Muscle of back (tissue), 13 donors: ENCODE results near the gene NSG2. TPM values are rescaled to one million over a fixed set of nuclear protein-coding genes. Genes with fewer than 3 reads are reported as not detected.
A peak's percentile ranks its signal among the peaks of the same experiment; 100 is the strongest.

Source experiments
- DNase-seq, 3 donors: peaks; one replicate each; pipeline versions ENCODE4 v3.0.0 to v3.0.0-alpha.2; 2013
- long read RNA-seq, 9 donors: transcript quantifications; one replicate each; lab custom pipeline, GENCODE V29; 2026
- polyA plus RNA-seq, 10 donors: library from polyadenylated mRNA; unstranded; fragments of 120-200 nt; gene quantifications; one replicate each; pipeline ENCODE4 v1.2.1, GENCODE V29; 2013; ENCODE audit not compliant: insufficient read length in 10 of 10

The NSG2 gene
- polyA plus RNA-seq: 1 to 10 TPM in 1 of 10 donors, under 1 TPM in 9; 0.13 to 1.5 (median 0.24) TPM
- long read RNA-seq, donor 1: 0 reads
- long read RNA-seq, donor 2: 0 reads
- long read RNA-seq, donor 3: 0 reads
- long read RNA-seq, donor 4: 0 reads
- long read RNA-seq, donor 5: 0 reads
- long read RNA-seq, donor 6, partial matches to known transcripts: 0 of 1 reads
- long read RNA-seq, donor 6, other reads (novel, unspliced or antisense): 0 of 1 reads
- long read RNA-seq, donor 7: 0 reads
- long read RNA-seq, donor 8: 0 reads
- long read RNA-seq, donor 9, partial matches to known transcripts: 0 of 1 reads
- long read RNA-seq, donor 9, other reads (novel, unspliced or antisense): 0 of 1 reads

DNA sequence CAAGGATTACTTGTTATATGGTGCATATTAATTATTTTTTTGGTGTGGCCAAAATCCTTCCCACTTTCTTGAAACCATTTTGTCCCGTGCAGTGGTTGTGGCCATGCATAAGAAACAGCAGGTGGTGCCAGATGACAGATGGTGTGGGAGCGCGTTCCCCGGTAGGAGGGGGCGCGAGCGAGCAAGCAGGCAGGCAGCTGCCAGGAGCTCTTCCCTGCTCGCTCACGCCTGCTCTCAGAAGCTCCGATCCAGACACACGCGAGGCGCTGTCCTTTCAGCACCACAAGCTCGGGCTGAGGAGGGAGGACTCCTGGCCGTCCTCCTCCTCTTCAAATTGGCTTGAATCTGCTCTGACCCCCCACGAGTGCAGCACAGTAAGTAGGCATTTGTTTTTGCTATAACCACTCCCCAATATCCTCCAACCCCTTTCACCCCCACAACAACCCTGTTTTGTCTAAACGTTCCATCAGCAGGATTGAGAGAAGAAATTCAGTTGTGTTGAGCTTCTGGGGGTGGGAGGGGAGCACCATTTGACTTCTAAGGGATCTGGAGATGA, at the start of gene NSG2:
Gene NSG2 (plus strand): TSS at position 237 of the 556 bp plus-strand sequence. CDS start 1,050 bp downstream, outside the sequence.
- DNase-seq: peak; percentile 88 to 93 (median 90)

DNA sequence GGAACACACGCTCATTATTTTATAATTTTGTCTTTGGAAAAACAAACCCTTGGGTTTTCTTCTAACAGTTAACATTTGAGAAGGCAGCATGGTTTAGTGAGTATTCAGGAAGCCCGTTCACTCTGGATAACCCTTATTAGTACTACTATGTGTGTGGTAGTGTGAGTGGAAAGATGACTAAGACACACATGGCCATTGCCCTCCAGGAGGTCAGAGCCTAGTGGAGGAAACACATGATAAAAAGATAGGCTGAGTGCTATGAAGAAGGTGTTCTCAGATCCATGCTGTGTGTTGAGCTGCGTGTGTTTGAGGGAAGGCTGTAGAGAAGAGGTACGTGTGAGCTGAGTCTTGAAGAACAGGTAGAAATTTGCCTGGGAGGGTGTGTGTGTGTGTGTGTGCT, 48.2 kb upstream of the NSG2 start:
- DNase-seq: no peak

DNA sequence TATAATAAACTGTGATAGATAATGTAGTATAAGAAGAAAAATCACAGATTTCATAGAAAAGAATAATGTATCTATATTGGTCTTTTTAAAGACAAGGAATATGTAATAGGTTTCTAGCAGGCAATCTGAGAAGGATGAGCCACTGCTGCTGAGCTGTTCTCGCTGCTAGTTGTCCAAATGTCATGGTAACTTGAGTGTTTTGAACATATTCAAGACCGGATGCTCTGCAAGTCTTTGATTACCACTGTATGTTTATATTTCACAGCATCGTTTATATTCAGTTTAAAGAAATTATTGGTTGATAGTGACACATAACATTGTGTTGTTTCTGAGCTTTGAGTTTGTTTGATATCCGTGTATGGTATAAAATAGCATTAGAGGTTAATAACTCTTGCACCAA, 47.0 kb upstream of the NSG2 start:
- no peak for DNase-seq

DNA sequence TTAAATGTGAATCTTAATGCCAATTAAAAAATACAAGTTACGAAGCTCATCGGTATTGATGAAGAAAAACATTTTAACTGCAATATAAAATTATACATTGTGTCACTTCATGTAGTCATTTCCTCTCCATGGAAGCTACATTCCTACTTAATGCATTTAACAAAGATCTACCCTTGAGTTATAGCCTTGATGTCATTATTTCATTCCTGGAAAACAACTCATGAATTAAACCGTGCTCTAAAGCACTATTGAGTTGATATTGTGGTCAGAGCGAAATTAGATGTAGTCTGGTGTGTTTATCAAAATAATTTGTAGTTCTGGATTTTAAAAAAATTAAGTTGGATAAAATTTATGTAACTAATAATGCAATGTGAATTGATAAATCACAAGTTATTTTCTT, 45.4 kb upstream of the NSG2 start:
- DNase-seq: no peak

DNA sequence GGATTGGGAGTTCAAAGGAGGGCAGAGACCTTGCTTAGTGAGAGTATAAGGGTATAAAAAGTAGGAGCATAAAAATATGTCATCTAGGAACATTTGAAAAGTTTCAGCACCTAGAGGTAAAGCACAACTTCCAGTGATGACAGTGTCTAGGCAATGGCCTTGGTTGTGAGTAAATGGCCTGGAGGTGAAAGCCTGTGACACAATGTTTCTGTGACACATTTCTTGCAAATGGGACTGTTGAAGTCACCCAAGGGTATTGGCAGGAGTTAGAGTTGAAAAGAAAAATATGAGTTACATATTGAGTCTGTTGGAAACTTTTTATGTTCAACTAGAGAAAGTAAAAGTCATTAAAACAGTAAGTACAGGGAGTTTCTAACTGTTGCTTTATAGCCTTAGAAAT, 41.7 kb upstream of the NSG2 start:
- DNase-seq: no peak

DNA sequence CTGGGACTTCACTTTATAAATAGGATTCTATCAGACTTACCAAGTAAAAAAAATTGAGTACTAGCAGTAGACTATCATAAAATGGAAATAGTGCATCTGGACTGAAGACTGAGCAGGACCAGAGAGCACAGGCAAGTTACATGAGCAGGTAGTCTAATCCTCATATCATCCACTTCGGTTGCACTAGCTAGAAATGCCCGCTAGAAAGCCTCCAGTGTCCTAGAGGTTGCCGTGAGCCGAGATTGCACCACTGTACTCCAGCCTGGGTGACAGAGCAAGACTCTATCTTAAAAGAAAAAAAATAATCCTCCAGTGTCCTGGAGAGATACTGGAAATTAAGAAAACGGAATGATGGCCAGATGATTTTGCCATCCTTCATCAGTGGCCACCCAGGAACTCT, 36.6 kb upstream of the NSG2 start:
- no peak for DNase-seq

DNA sequence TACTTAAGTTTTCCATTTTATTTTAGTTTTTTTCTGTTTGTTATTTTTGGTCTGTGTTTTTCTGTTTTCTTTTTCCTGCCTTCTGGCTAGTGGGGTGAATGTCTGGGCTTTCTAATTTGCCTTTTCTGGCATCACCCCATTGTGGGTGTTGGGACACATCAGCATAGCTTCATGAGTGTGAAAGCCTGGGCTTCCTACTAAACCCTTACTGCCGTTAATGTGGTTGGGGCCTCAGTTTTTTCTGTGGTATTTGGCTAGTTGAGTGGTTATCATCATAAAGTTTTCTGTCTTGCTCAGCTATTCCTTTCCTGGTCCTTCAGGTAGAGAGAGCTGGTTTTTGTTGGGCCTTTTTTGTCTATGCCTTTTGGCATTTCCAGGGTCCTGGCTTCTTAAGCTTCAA, 35.1 kb upstream of the NSG2 start:
- DNase-seq: no peak

DNA sequence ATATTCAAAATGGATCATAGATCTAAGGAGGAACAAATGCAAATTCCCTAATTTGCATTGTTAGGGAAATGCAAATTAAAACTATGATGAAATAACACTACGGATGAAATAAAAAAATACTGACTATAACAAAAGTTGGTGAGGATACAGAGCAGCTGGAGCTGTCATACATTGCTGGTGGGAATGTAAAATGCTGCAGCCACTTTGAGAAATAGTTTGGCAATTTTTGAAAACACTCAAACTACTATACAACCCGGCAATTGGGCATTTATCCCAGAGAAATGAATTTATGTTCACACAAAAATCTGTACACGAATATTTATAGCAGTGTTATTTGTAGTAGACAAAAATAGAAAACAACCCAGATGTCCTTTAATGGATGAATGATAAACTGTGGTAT, 34.1 kb upstream of the NSG2 start:
- no peak for DNase-seq

DNA sequence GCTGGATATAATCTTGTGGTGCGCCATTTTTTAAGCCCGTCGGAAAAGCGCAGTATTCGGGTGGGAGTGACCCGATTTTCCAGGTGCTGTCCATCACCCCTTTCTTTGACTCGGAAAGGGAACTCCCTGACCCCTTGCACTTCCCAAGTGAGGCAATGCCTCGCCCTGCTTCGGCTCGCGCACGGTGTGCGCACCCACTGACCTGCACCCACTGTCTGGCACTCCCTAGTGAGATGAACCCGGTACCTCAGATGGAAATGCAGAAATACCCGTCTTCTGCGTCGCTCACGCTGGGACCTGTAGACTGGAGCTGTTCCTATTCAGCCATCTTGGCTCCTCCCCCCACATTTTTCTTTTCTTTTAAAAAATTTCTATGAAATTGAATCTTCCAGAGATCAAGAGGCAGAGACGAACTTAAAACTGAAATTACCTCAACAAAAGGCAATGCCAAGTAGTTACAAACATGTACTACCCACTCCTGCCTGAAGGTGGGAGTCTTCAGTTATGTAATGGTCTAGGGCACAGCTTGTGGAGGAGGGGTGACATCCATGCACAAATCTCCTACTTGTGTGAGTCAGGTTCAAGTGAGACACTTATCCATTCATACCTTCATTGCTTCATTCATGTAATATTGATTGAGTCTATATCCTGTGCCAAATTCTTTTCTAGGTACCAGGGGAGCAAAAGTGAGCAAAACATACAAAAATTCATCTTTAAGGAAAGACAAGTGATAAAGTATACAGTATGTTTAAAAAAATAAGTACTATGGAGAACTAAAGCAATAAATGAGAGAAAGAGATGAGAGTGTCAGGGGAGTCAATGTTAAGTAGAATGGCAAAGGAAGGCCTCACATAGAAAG, 25.2 kb upstream of the NSG2 start:
- DNase-seq: peak; percentile 2 to 3 (median 3)

DNA sequence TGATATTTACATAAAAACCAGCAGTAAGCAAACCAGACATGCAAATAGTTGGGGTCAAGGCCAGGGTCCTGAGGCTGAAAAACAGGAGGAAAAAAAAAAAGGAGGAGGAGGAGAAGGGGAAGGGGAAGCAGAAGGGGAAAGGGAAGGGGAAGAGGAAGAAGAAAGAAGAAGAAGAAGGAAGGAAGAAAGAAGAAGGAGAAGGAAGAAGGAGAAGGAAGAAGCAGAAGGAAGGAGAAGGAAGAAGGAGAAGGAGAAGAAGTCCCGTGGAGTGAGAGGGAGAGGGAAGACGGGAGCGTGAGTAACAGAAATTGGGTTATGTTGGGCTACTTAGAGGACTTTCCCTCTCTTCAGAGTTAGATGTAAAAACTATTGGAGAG, 24.6 kb upstream of the NSG2 start:
- no peak for DNase-seq

DNA sequence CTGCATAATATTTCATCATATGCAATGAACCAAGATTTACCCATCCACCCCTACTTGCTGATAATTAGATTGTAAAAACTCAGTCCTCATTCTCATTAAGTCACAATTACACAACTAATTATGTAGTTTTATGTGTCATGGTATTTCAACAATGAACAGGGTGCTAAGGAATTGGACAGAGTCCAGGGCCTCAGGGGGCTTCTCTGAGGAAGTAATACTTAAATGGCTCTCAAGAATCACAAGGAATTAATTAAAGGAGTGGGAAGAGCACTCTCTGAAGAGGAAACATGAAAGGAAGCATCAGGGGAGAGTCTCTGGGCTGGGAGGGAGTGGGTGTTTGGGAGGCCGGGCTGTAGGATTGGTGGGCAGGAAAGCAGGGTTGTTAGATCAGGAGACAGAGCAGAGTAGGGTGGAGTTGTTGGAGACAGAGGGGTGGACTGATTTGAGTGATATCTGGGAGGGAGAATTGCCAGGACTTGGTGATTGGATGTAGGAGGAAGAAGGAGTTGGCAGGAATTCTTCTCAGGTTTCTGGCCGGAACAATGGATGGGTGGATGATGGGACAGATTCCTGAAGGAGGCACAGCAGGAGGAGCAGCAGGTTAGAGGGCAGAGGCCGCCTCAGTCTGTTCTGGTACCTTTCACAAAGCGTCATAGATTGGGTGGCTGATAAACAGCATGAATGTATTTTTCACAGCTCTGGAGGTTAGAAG, 23.0 kb upstream of the NSG2 start:
- DNase-seq: no peak

DNA sequence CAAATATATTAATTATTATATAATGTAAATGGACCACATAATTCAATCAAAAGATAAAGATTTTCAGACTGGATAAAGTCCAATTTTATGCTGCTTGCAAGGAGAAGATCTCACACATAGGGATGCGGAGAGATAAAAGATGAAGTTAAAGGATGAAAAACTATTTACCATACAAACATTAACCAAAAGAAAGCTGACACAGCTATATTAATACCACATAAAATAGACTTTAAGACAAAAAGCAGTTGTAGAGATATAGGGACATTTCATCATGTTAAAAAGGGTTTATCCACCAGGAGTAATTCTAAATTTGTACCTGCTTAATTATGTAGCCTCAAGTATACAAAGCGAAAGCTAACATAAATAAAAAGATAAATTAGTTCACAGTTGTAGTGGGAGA, 15.2 kb upstream of the NSG2 start:
- no peak for DNase-seq

DNA sequence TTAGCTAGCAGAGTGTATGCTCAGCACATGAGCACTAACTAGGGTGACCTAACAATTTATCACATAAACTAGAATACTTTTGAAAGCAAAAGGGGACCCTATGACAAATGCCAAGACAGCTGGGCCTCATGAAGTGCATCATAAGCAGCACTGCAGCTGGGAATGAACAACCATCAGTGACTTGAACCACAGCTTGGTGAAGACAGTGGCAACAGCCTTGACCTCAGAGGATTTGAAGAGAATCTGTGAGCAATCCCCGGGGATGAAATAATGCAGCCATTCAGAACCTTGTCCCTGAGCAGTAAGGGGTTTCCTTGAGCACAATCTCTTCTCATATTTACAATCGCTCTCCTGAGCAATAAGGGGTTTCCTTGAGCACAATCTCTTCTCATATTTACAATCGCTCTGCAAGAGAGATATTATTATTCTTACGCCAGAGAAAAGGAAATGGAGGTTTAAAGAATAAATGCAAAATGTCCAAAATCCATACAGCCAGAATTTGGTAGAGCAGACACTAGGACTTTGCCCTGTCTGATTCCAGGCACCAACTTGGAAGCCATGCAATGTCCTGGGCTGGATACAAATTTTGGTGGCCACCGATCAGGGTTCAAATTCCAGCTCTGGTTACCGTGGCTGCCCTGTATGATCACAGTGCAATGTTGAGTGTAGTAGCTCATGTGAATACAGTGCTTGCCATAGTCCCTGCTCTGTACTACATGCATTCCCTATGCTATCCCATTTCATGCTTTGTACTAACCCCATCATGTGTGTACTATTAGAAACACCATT, 846 bp upstream of the NSG2 start:
- DNase-seq: no peak

DNA sequence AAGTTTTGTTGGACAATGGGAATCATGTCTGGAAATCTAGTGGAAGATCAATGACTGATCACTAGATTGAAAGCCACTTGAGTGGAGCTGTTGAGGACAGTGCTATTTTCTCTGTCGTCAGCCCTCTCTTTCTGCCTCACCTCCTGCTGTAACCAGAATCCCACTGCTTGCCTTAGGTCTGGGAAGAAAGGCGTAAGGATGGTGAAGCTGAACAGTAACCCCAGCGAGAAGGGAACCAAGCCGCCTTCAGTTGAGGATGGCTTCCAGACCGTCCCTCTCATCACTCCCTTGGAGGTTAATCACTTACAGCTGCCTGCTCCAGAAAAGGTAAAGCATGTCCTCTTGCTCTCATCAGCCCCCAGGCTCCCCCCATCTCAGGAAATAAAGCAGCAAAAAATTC, 1.1 kb downstream of the NSG2 start:
- DNase-seq: no peak

DNA sequence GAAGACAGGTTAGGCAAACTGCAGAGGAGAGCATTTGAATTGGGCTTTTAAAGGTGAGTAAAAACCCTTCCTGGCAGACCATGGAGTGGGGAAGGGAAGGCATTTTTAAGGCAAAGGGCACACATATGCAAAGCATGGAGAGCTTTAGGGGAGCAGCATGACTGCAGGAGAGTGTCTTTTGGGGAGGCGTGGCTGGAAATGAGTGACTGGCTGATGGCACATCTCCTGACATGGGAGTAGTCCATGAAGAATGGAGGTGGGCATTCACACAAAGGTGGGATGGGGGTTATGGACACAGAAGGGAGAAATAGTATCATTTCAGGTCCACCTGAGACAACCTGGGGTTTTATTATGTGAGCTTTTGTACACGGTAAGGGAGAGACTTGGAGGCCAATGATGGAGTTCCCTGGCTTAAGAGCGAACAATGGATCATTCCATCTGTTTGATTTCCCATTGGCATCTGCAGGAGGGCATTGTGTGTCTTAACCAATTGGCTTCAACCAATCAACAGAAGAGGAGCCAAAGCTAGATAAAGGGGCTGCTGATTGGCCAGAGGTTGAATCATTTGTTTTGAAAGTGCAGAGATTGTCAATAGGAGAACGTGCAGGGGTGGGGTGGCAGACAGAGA, 2.1 kb downstream of the NSG2 start:
- no peak for DNase-seq

DNA sequence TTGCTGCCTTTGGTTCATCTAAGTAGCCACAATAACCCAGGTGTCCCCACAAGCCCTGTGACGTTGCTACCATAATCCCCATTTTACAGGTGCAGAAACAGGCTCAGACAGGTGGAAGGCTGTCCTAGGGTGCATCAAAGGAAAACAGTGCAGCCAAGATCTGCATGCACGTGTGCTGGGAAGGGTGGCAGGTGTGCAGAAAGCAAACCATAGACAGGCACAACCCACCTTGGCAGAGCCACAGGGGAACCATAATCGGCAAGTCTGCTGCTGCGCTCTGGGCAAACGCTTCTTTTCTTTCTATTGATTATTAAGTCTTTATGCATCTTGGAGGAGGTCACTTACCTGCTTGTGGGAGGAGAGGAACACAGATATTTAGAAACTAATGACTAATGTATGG, 7.1 kb downstream of the NSG2 start:
- DNase-seq: no peak

DNA sequence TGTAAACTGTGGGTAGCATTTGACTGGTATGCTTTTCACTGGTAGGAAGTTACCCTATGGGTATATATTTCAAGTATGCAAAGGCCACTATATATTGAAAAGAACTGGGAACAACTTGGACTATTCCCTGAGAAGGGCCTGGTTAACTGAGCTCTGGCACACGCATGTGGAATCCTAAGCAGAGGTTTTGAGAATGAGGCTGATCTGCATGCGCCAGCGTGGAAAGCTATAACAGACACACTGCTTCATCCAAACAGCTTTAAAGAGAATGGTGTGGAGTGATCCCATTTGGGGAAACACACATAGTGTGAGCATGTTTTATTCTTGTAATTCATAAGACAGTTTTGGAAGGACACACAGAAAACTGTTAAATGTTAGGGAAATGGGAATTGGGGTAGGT, 8.4 kb downstream of the NSG2 start:
- DNase-seq: no peak

DNA sequence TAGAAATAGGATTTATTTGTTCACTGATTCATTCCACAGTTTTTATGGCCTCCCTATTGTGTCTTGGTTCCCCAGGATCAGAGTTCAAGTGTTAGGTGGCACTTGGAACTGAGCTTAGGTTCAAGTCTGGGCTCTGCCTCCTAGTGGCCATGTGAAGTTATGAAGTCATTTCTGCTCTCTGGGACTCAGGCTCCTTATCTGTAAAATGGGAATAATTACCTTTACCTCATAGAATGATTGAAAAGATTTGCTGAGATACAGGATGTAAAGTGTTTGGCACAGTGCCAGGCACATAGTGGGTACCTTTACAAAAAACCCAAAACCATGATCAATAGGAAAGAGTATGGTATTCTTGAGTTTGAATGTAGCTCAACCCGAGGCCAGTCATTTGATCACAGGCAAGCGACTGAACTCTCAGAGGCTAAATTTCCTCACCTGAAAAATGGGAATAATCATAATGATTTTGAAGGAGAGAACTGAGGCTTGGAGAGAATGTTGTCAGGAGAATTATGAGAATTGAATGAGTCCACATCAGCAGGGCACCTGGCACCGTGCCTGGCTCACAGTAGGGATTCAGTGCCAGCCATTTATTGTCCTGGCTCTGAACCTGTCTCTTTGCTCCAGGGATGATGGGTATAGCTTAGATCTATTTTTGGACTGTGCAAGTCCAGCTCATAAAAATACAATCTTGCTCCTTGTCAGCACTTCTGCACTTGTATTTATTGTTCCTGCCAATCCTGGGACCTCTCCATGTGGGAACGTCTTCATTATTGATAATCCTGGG, 10.8 kb downstream of the NSG2 start:
- no peak for DNase-seq

DNA sequence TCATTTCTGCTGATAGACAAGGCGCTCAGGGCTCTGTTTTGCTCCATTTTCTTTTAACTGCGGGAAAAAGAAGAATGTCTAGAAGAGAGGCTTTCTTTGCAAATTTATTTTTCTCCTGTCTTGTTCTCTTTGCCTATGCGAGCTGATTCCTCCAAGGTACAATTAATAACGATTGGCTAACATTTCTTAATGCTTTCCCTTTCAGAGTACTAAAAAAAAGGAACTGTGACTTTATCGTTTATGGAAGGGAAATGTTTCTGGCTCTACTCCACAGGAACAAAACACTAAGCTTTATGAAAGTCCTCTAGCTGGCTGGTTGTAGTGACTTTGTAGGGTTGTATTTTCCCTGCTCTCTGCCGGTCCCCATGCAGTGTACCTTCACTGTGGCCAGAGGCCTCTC, 11.7 kb downstream of the NSG2 start:
- DNase-seq: peak in 1 of 3 donors; percentile 43
